NCI-H1694 (cell line): Measurements from ENCODE around the gene GRHL1.
"Not testable (repeated sequence)": the region's sequence is repeated elsewhere in the genome, so short reads cannot be mapped to it uniquely, and the experiment has no call there.

Source experiments
- DNase-seq: peaks from one replicate; lab custom pipeline; 2025; lab: John Stamatoyannopoulos, UW

GRHL1 gene

DNA sequence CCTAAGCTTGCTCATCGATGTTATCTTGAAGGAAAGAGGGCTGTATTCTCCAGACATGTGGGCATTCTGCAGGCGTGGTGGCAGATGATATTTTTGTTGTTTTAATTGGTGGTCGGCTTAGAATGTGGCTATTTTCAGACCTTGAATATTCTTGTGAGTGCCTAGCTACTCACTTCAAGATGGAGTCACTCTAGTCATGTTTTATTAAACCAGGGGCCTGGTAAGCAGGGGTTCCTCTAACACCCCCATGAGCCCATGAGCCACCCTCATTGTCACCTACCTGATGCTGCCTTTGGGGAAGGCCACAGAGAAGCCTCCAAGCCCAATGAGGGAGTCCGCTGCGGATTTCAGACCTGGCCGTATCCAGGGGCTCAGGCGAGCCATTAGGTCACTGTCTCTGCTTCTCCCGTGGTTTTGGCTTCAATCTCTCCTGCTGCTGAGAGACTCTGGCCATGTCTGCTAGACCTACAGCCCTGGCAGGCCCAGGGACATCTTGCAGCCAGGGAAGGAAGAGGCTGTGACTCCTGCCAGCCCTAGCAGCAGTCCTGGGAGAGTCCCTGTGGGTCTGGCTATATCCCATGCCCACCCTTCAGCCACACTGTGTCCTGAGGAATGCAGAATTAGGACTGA, 75.6 kb downstream of the GRHL1 start:
- no peak for DNase-seq

DNA sequence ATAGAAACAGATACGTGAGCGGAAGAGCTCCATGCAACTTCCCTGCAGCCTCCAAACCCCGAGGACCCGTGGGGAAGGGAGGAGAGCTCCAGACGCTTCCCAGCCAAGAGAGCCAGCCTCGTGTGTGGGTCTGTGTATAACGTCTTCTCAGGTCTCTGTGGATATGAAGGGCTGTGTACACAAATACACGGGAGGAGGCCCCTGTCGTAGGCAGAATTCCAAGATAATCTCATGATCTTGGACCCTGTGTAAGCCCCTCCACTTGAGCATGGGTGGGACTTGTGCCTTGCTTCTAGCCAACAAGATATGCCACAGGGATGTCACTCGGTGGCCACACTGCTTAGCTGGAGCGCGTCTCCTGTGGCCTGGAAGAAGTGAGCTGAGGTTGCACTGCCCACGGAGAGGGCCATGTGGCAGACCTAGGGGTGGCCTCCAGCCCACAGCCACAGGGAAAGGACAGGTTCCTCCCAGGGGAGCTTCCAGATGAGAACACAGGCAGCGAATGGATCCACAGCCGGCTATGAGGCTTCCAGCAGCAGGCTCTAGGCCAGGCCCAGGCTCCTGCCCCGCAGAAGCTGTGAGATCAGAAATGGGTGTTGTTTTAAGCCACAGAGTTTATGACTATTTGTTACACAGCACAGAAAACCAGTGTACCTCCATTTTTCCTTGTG, 76.3 kb downstream of the GRHL1 start:
- DNase-seq = no peak

DNA sequence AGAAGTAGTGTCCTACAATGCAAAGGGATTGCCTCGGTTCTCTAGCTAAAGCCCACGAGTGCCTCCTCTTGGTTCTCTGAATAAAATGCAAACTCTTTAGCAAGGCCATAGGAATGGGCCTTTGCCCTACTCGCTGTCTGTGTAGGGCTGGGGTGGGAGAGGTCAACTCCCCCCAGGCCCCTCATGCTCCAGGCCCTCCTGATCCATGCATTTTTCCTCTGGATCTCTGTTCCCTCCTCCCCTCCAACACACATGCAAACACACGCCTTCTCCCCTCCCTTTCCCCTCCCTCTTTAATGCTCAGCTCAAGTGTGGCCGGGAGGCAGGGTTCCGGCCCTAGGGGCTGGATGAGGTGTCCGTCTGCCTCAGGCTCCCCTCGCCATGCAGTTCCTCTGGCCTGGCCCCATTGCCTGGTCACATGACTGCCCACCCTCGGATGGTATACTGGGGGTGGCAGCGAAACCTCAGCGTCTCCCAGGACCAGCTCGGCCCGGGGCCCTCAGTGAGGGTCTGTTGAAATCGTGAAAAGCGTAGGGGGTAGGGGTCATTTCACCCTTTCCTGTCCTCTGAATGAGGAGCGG, 77.0 kb downstream of the GRHL1 start:
- no peak for DNase-seq

DNA sequence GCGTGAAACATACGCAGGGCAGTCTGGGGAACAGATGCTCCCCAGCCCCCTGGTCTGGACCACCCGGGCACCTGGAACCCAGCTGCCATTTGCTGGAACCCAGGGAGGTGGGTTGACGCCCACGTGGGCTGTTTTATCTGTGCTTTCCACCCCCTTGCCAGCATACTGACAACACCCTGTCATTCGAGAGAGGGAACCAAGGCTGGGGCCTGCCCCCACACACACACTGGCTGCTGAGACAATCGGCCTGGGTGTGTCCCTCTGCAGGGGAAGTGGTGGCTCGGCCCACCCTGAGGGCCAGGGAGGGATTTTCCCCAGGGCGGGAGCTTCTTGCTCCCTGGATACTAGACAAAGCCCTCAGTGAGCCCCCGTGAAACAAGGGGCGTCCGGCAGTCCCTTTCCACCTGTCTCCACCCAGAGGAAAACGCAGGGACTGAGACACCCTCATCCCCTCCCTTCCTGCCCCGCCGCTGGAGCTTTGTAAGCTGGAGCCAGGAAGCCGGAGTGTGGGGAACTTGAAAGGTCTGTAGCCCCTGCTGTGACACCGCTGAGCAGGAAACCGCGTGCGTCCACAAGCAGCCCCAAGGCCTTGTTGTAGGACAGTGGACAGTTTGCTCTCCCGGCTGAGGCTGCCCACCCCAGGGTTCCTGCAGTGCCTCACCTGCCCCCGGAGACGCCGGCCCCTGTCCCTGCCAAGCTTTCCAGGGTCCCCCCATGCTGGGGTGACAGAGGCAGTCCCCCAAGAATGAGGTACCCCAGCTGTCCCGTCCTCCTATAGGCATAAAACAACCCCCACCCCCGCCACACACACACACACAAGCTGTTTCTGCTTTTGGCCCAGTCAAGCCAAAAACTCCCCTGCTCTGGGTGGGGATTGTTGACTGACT, 77.7 kb downstream of the GRHL1 start:
- DNase-seq = no peak

DNA sequence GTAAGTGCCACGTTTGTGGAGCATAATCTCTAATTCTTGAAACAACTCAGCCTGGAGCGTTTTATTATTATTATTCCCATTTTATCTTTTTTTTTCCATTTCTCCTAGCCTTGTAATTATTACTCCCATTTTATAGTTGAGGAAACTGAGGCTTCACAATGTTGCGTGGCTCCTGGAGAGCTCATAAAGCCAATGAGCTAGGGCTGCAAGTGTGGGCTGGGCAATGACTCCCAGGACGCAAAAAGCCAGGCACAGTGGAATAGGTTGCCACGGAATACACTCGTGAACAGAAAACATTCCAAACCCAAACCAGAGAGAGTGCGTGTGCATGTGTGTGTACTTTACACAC, 78.4 kb downstream of the GRHL1 start:
- DNase-seq = no peak

DNA sequence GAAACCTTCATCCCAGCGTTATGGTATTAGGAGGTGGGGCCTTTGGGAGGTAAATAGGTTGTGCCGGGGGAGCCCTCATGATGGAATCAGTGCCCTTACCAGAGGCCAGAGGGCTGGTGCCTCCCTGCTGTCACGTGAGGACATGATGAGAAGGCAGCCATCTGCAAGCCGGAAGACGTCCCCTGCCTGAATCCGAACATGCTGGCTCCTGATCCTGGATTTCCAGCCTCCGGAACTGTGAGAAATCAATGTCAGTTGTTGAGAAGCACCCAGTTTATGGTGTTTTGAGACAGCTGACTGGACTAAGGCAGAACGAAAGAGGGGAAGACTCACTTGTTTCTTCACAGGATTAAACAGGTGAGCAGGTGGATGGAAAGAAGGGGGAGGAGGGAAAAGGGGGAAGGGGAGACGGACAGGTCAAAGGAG, 78.8 kb downstream of the GRHL1 start:
- DNase-seq = no peak

DNA sequence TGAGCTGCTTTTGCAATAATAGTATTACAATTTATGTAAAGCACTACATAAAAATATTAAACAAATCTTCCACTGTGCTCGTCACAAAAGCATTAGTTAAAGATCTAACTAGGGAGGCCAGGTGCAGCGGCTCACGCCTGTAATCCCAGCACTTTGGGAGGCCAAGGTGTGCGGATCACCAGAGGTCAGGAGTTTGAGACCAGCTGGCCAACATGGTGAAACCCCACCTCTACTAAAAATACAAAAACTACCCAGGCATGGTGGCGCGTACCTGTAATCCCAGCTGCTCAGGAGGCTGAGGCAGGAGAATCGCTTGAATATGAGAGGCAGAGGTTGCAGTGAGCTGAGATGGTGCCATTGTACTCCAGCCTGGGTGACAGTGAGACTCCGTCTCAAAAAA, 79.3 kb downstream of the GRHL1 start:
- not testable (repeated sequence) for DNase-seq

DNA sequence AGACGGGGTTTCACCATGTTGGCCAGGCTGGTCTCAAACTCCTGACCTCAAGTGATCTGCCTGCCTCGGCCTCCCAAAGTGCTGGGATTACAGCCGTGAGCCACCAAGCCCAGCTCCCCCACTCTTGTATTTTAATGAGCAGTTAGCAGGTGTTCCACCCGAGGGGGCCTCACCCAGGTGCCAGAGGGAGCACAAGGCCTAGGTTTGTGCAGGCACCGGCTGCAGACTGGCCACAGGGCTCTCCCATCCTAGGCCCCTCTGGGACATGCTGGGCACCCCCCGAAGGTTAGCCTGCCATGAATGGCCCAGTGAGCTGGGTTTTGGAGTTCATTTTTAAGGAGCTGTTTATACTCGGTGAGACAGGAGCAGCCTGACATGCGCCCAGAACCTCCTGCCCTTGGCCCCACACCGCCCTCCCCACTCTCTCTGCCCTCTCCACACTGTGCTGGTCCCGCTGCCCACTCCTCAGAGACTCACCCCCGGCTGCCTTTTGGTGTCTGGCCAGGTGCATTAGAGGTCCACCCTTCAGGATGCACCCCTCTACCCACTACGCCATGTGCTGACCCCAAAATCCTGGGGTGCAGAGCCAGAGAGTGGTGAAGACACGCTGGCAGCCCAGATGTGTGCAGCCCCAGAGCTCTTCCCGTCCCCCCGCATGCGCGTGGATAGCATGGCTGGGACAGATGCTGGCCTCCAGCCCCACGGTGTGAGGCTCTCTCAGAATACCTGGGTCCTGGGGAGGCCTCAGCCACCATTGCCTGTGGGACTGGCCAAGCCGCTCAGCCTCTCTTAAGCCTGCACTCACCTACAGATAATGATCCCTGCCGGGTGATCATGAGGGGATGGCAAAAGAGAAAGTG, 80.6 kb downstream of the GRHL1 start:
- DNase-seq = no peak

DNA sequence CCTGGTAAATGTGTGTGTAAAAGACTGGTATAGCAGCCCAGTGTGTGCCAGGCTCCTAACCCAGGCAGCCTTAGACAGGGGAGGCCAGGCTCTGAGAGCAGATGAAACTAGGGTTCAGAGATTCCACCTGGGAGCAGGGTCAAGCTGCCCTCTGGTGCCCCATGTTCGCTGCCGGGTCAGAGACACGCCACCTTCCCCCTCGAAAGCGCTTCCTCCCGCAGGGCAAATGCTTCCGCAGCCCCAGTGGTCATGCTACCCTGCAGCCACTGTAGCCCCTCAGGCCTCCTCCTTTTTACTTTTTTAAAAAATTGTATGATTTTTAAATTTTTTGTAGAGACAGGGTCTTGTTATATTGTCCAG, 81.2 kb downstream of the GRHL1 start:
- DNase-seq = no peak

DNA sequence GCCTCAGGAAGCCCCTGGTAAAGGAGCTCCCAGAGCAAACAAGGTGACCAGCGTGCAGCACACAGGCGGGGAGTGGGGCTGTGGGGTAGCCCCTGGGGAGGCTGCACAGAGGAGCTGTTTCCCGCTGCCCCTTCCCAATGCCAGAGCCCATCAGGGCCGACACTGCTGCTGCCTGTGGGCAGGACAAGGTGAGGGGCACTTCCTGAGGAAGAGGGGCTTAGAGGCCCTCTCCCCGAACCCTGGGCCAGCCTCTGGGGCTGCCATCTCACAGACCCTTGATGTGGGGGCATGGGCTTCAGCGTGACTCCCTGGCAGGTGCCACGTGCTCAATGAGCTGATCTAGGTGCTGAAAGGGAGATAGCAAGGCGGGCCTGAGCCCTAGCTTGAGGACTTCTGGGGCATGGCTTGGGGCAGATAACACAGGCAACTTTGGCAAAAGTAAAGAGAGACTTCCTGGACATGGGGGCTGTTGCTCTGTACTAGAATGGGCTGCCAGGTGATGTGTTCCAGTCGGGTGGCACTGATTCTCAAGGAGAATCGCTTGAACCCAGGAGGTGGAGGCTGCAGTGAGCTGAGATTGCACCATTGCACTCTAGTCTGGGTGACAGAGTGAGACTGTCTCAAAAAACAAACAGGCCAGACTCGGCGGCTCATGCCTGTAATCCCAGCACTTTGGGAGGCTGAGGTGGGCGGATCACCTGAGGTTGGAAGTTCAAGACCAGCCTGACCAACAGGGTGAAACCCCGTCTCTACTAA, 81.9 kb downstream of the GRHL1 start:
- no peak for DNase-seq

DNA sequence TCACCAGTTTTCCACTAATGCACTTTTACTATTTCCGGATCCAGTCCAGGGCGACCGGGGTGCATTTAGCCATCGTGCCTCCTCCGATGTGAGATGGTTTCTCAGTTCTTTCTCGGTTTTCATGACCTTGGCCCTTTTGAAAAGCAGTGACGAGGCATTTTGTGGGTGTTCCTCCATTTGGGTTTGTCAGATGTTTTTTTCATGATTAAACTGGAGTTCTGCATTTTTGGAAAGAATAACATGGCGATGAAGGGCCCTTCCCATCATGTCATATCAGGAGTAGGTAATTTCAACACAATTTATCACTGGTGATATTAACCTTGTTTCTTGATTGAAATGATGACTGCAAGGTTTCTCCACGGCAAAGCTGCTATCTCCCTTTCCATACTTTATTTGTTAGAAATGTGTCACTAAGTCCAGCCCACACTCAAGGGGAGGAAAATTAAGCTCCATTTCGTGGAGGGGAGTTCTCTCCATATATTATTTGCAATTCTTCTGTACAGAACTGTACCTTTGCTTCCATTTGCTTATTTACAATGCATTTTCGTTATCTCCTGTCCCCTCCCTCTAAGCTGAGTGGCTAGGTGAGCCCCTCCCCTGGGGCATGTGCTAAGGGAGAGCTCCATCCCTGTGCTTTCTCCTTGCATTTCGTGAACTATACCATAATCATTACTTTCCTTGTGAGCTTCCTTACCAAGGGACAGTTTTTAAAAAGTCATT, 83.0 kb downstream of the GRHL1 start:
- DNase-seq = no peak

DNA sequence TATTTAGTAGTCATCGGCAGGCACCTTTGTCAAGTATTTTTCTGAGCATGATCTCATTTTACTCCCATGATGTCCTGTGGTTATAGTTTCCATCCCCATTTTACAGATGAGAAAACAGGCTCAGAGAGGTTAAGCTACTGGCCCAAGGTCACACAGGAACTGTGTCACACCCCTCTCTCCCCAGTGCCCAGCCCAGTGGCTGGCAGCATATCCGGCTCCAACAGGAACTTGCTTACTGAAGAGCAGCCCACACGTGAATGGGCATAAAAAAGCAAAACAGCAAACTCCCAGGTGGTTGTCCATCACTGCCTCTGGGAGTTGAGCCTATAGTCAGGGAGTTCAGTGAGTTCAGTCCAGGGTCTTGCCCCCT, 83.5 kb downstream of the GRHL1 start:
- no peak for DNase-seq

DNA sequence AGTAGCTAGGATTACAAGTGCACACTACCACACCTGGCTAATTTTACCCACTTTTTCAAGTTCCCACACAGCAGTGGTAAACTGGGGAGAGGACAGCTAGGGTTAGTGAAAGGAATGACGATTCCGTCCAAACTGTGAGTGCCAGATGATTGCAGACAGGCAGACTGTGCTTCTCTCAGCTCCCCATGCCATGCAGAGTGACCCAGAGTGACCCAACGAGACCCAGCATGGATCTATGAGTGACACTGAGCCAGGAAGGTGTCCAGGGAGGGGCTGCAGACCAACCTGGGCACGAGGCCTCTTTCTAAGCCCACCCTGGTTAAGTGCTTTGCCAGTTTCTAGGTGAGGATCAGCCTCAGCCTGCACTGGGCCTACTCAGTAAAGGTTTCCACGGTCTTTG, 84.1 kb downstream of the GRHL1 start:
- DNase-seq = no peak

DNA sequence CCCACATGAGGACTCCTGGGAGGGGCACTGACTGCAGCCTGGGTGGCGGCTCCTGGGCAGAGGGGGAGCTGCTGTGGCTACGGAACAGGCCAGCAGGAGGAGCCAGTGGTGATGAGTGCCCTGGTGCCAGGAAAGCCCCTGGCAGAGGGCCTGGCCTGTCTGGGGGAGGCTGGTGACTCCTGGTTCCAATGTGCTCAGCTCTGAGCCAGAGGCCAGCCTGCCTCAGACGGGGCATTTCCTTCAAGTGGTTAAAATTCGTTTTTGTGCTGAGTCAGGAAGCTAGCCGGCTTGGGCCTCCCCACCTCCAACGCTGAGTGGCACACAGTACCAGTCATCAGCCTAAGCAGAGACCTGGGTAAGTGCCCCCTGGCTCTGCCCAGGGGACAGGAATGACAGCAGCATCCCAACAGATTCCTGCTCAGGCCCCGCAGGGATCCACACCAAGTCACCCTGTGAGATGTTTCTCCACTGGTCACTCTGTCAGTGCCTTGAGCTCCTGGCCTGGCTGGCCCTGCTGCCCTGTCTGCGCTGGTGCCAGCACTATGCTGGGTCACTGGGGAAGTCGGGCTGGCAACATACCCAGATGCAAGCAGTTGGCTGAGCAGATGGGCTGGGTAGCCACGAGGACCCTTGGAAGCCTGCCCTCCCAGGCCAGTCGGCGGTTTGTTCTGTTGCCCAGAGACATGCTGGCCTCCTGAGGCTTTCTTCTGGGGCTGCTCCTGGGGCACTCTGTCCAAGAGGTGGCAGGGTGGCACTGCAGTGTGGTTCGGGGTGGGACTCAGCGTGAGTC, 84.8 kb downstream of the GRHL1 start:
- DNase-seq = peak; percentile 74

DNA sequence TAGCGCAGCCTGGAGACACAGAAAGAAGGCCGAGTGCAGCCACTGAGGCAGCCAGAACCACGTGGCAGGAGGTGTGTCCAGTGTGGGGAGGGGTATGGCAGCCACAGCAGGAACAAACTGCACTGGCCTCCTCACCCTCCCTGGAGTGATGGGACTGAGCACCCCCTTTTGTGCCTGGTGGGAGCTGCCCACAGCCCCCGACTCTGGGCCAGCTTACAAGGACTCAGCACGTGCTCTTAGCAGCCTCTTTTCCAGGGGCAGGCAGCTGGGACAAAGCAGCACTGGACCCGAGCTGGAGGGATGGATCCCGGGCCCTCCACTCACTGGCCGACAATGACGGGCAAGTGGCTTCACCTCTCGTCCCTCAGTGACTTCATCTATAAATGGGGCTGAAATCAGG, 86.6 kb downstream of the GRHL1 start:
- DNase-seq = no peak

DNA sequence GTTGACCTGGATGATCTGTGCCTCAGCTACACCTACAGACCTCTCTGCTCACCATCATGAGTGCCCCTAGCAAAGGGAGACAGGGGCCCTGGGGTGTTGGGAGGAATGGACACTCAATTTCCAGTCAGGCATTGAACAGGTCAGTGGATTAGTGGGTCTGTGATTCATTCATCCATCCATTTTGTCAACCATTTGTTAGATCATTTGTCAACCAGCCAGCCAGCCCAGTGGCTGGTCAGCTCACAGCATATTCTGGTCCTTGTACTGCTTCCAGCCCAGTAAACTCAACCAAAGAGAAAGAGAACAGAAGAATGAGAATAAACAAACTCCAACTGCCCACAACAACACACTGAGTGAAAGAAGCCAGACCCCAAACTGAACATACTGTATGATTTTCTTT, 87.2 kb downstream of the GRHL1 start:
- no peak for DNase-seq

DNA sequence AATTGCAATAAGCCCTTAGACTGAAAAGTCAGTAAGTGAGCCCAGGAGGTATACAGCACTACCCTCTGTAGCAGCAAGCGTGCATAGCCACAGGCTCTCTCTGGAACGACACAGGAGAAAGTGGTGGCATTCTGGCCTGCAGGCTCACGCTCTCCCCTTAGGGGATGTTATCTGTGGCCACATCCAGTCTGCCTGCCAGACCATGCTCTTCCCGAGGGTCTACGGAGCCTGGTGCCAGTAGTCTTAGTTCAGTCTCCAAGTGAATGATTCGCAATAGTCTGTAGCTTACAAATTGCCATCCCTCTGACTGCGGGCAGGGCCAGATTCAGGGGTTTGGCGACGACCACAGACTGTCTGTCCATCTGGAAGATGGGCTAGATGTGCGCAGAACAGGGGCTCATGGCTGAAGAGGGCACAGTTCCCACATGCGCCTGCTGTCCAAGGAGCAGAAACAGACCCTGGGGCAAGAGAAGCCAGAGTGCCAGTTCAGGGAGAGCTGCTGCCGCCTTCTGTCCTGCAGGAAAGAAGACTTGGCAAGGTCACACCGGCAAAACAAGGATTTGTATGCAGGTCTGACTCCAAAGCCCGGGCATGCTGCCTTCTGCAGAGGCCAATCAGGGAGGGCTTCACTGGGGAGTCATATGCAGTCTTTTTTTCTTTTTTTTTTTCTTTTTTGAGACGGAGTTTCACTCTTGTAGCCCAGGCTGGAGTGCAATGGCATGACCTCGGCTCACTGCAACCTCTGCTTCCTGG, 88.3 kb downstream of the GRHL1 start:
- no peak for DNase-seq

DNA sequence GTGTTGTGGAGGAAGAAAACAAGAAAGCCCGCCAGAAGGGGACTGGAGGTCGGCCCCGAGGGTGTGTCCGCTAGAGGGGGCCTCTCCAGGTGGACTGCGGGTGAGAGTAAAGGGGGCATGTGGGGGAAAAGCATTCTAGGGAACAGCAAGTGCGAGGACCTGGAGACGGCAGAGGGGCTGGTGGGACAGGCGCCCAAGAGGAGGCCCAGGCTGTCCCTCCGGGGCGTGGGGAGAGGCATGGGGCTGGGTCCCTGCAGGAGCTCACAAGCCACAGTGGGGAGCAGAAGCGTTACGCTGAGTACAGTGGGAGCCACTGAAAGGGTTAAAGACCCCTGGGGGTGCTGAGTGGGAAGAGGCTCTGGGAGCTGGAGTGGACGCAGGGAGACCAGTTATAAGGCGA, 90.2 kb downstream of the GRHL1 start:
- DNase-seq = no peak
